Measurements from ENCODE around the gene SYNE4. TPM values are rescaled to one million over a fixed set of nuclear protein-coding genes. Genes with fewer than 3 reads are reported as not detected.
A peak's percentile ranks its signal among the peaks of the same experiment; 100 is the strongest.
"Not testable (repeated sequence)": the region's sequence is repeated elsewhere in the genome, so short reads cannot be mapped to it uniquely, and the experiment has no call there.

The SYNE4 gene
- total RNA-seq, 2 donors from 2014 or later: 14.2 to 41.1 TPM

GRCh38 chr19:35959040-35959967 is 49.3 kb downstream of the SYNE4 start:
- 13% methylated on average over 46 of the region's 97 CpGs for WGBS
- H3K4me3 ChIP-seq: no peak overlapping the region
- H3K4me1 ChIP-seq (replicated peaks): no peaks in the 10 kb centered on the region
- DNase-seq (ENCODE audit: low spot score): no peak
- intact Hi-C loops (cut with DNase I): no loop called here
- no peaks in the 10 kb centered on the region for H3K9me3 ChIP-seq
- no peak overlapping the region for H3K27ac ChIP-seq
- no peak for TF ChIP-seq POLR2A (IDR thresholded peaks at IDR 0.05)
- no peak for TF ChIP-seq POLR2AphosphoS5 (IDR thresholded peaks at IDR 0.05)
- peak in 2 of 4 experiments; percentile 16 to 33 for TF ChIP-seq CTCF (IDR thresholded peaks at IDR 0.05)
- no peaks in the 10 kb centered on the region for H3K36me3 ChIP-seq
- peaks cover 7% of the 10 kb centered on the region for H3K27me3 ChIP-seq (replicated peaks; ENCODE audit: insufficient read depth)

- Histone ChIP-seq H3K4me3 (no peak overlapping the region), H3K27me3 (replicated peaks; ENCODE audit: insufficient read depth) (peaks cover 7% of the 10 kb centered on the region), H3K9me3 (no peaks in the 10 kb centered on the region), H3K4me1 (replicated peaks) (no peaks in the 10 kb centered on the region), H3K36me3 (no peaks in the 10 kb centered on the region), H3K27ac (no peak overlapping the region)
- DNase-seq (ENCODE audit: low spot score): no peak
- WGBS: 35% methylated on average over 15 of the region's 15 CpGs
- no peak for TF ChIP-seq POLR2A (IDR thresholded peaks at IDR 0.05)
- TF ChIP-seq CTCF (IDR thresholded peaks at IDR 0.05): no peak
- no peak for TF ChIP-seq POLR2AphosphoS5 (IDR thresholded peaks at IDR 0.05)
- intact Hi-C loops (cut with DNase I): no loop called here
These were observed 50.0 kb downstream of the SYNE4 start for GRCh38 chr19:35958660-35959039.

GRCh38 chr19:35957411-35957810 is 51.2 kb downstream of the SYNE4 start:
- H3K27ac ChIP-seq; H3K36me3 ChIP-seq; H3K27me3 ChIP-seq (replicated peaks; ENCODE audit: insufficient read depth); intact Hi-C loops (cut with DNase I); DNase-seq (ENCODE audit: low spot score); H3K4me3 ChIP-seq; H3K4me1 ChIP-seq (replicated peaks); H3K9me3 ChIP-seq: not testable (repeated sequence)
- 72% methylated on average over 8 of the region's 8 CpGs for WGBS

- 69% methylated on average over 6 of the region's 6 CpGs for WGBS
- intact Hi-C loops (cut with DNase I): no loop called here
- no peak for DNase-seq (ENCODE audit: low spot score)
These were observed 52.6 kb downstream of the SYNE4 start for GRCh38 chr19:35955881-35956634.

More at GRCh38 chr19:35955881-35956634, 52.6 kb downstream of the SYNE4 start:
- Histone ChIP-seq H3K4me1 (replicated peaks) (no peaks in the 10 kb centered on the region), H3K27me3 (replicated peaks; ENCODE audit: insufficient read depth) (peaks cover 7% of the 10 kb centered on the region), H3K9me3 (no peaks in the 10 kb centered on the region), H3K4me3 (no peak overlapping the region), H3K27ac (no peak overlapping the region), H3K36me3 (no peaks in the 10 kb centered on the region)
- TF ChIP-seq POLR2AphosphoS5 (IDR thresholded peaks at IDR 0.05) (no peak), POLR2A (IDR thresholded peaks at IDR 0.05) (no peak), CTCF (IDR thresholded peaks at IDR 0.05) (no peak)

Small RNA genes lying within 50 kb of the gene (small RNA-seq; reads per million reads assigned to genes)
- gene AF038458.1: 0 reads per million in 2 donors

Other genes with a start within 250 kb of the SYNE4 start
- gene ARHGAP33, start 233.2 kb downstream of the SYNE4 start, total RNA-seq: 10 to 100 TPM; 13.2 to 38.1 TPM
- not detected for gene PRODH2, start 196.0 kb downstream of the SYNE4 start, total RNA-seq
- under 1 TPM in 1 of 2 donors, not detected in 1; 0.23 TPM for gene NPHS1, start 156.3 kb downstream of the SYNE4 start, total RNA-seq
- gene KIRREL2, start 151.9 kb downstream of the SYNE4 start, total RNA-seq: 1 to 10 TPM in 1 of 2 donors, not detected in 1; 1.2 TPM
- 10 to 100 TPM in 1 of 2 donors, 1 to 10 TPM in 1; 3.6 to 38.0 TPM for gene APLP1, start 140.2 kb downstream of the SYNE4 start, total RNA-seq
- gene NFKBID, start 108.3 kb downstream of the SYNE4 start, total RNA-seq: 10 to 100 TPM in 1 of 2 donors, 1 to 10 TPM in 1; 5.6 to 10.8 TPM
- 1 to 10 TPM in 1 of 2 donors, not detected in 1; 4.9 TPM for gene HCST, start 106.3 kb downstream of the SYNE4 start, total RNA-seq
- gene TYROBP, start 100.5 kb downstream of the SYNE4 start, total RNA-seq: 10 to 100 TPM; 30.6 to 60.7 TPM
- 10 to 100 TPM; 21.7 to 32.3 TPM for gene LRFN3, start 72.4 kb downstream of the SYNE4 start, total RNA-seq
- gene SDHAF1, start 13.6 kb downstream of the SYNE4 start, total RNA-seq: 10 to 100 TPM; 32.4 to 75.1 TPM
- gene ALKBH6, start 5.4 kb upstream of the SYNE4 start, total RNA-seq: 10 to 100 TPM; 42.0 to 49.0 TPM
- gene CLIP3, start 24.1 kb upstream of the SYNE4 start, total RNA-seq: 10 to 100 TPM in 1 of 2 donors, 1 to 10 TPM in 1; 7.4 to 31.2 TPM
- 10 to 100 TPM; 12.0 to 21.9 TPM for gene THAP8, start 45.5 kb upstream of the SYNE4 start, total RNA-seq
- 10 to 100 TPM in 1 of 2 donors, under 1 TPM in 1; 0.64 to 28.6 TPM for gene WDR62, start 46.1 kb upstream of the SYNE4 start, total RNA-seq
- gene OVOL3, start 102.3 kb upstream of the SYNE4 start, total RNA-seq: not detected
- 10 to 100 TPM; 45.6 to 56.7 TPM for gene POLR2I, start 106.1 kb upstream of the SYNE4 start, total RNA-seq
- 100 to 1,000 TPM; 119 to 212 TPM for gene TBCB, start 106.7 kb upstream of the SYNE4 start, total RNA-seq
- gene CAPNS1, start 131.3 kb upstream of the SYNE4 start, total RNA-seq: 100 to 1,000 TPM; 168 to 196 TPM
- gene COX7A1, start 143.6 kb upstream of the SYNE4 start, total RNA-seq: 10 to 100 TPM in 1 of 2 donors, 1 to 10 TPM in 1; 6.5 to 28.8 TPM
- 1 to 10 TPM; 3.6 to 6.4 TPM for gene ZNF565, start 205.9 kb upstream of the SYNE4 start, total RNA-seq
- 10 to 100 TPM; 46.9 to 83.6 TPM for gene ZNF146, start 206.3 kb upstream of the SYNE4 start, total RNA-seq

Data from prostate gland (tissue), 2 donors.